ENCODE measurements around the gene DACH1. TPM values are rescaled to one million over a fixed set of nuclear protein-coding genes. Genes with fewer than 3 reads are reported as not detected.

DACH1 gene
- total and polyA plus RNA-seq, 12 donors, result 3.6 to 20.0 (median 8.8) TPM

DNA sequence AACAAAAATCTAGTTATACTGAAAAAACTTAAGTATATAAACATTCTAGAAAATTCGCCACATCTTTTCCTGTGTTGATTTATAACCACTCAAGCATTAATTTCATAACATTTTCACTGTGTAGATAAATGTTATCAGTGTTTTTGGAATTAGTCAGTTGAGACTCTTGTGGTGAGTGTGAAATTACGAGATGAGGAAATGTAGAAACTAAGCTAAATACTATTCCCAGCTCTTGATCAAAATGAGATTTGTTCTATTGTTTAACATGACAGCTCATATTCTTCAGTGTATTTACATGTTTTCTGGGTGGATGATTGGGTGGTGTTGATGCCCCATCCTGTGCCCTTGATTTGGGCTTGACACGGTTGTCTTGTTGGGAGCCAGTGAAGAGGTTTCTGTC is 406.8 kb downstream of the DACH1 start:
- H3K27me3 ChIP-seq, result no peaks in the 10 kb centered on the region
- DNase-seq, result no peak
- H3K27ac ChIP-seq, result no peak overlapping the region
- H3K4me3 ChIP-seq, result no peak overlapping the region
- H3K4me1 ChIP-seq (replicated peaks in 1 of 2), result peaks cover 0 to 4% of the 10 kb centered on the region in 2 donors
- no peak for TF ChIP-seq POLR2A (IDR thresholded peaks at IDR 0.05)
- TF ChIP-seq, protein P1, sequence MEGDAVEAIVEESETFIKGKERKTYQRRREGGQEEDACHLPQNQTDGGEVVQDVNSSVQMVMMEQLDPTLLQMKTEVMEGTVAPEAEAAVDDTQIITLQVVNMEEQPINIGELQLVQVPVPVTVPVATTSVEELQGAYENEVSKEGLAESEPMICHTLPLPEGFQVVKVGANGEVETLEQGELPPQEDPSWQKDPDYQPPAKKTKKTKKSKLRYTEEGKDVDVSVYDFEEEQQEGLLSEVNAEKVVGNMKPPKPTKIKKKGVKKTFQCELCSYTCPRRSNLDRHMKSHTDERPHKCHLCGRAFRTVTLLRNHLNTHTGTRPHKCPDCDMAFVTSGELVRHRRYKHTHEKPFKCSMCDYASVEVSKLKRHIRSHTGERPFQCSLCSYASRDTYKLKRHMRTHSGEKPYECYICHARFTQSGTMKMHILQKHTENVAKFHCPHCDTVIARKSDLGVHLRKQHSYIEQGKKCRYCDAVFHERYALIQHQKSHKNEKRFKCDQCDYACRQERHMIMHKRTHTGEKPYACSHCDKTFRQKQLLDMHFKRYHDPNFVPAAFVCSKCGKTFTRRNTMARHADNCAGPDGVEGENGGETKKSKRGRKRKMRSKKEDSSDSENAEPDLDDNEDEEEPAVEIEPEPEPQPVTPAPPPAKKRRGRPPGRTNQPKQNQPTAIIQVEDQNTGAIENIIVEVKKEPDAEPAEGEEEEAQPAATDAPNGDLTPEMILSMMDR (IDR thresholded peaks at IDR 0.05), result no peak
- WGBS, 4 donors, result 36 to 50% (median 44%) methylated on average over 3 of the region's 3 CpGs
- peaks cover 0 to 5% (median 0%) of the 10 kb centered on the region in 3 donors for H3K9me3 ChIP-seq (replicated peaks in 1 of 3)
- no peaks in the 10 kb centered on the region for H3K36me3 ChIP-seq (replicated peaks in 1 of 2)
- intact Hi-C loops (cut with DNase I), result no loop called here

DNA sequence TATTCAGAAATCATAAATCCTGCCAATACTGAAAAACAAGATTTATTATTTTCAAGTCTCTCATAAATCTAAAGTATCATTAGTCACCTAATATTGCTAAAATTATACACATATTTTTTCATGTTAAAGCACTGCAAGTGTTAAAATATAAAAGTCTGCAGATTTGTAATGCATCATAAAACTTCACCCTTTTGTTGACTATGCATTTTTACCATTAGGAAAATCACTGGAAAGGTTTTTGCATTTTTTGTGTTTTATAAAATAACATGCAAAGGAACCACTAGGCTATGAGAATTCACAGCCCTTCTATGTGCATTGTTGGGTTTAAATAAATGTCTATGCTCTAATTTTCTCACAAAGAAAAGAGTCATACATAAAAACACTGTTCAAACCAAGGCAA is 407.3 kb downstream of the DACH1 start:
- H3K4me3 ChIP-seq, result no peak overlapping the region
- no peak for DNase-seq
- TF ChIP-seq, protein P1 (IDR thresholded peaks at IDR 0.05), result no peak
- no peak for TF ChIP-seq POLR2A (IDR thresholded peaks at IDR 0.05)
- H3K36me3 ChIP-seq (replicated peaks in 1 of 2), result no peaks in the 10 kb centered on the region
- H3K27ac ChIP-seq, result no peak overlapping the region
- no peaks in the 10 kb centered on the region for H3K27me3 ChIP-seq
- intact Hi-C loops (cut with DNase I), result no loop called here
- peaks cover 0 to 5% (median 0%) of the 10 kb centered on the region in 3 donors for H3K9me3 ChIP-seq (replicated peaks in 1 of 3)
- H3K4me1 ChIP-seq (replicated peaks in 1 of 2), result peaks cover 0 to 4% of the 10 kb centered on the region in 2 donors

DNA sequence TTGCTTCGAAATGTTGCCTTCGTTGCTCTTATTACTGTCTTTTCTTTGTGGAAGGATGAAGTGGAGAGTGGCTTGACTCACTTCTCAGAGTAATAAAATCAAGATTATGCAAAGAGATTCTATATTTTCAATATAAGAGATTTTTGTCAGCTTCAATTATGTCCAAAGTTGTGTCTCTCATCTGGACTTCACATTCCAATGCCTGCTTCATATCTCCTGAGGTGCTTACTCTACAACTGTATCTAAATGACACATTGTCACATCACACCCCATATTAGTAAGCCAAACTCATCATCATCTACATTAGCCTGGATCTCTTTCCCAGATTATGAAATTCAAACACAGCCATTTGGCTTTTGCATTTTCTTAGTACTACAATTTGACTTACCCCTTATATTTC is 409.4 kb downstream of the DACH1 start:
- no peak overlapping the region for H3K27ac ChIP-seq
- no peaks in the 10 kb centered on the region for H3K36me3 ChIP-seq (replicated peaks in 1 of 2)
- H3K9me3 ChIP-seq (replicated peaks in 1 of 3), result peaks cover 0 to 5% (median 0%) of the 10 kb centered on the region in 3 donors
- DNase-seq, result no peak
- no peak for TF ChIP-seq POLR2A (IDR thresholded peaks at IDR 0.05)
- TF ChIP-seq, protein P1 (IDR thresholded peaks at IDR 0.05), result no peak
- no peaks in the 10 kb centered on the region for H3K27me3 ChIP-seq
- H3K4me1 ChIP-seq (replicated peaks in 1 of 2), result no peaks in the 10 kb centered on the region
- intact Hi-C loops (cut with DNase I), result no loop called here
- 89 to 97% (median 95%) methylated on average over 2 of the region's 2 CpGs for WGBS, 4 donors
- H3K4me3 ChIP-seq, result no peak overlapping the region

DNA sequence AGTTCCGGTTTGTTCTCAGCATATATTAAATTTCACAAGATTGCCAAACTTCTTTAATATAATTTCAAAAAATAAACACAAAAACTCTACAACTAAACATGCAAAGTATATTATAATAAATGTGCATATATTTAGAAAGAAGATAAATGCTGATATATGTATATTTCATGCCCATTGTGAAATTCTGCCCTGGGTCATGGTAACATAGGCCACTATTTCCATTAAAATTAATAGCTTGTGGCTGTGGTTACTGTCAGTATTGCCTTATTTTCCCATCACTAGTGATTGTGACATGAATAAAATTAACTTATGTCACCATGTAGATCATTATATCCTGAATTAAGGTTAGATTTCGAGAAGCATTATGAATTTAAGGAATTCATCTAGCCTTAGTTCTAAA is 410.9 kb downstream of the DACH1 start:
- Histone ChIP-seq H3K9me3 (replicated peaks in 1 of 3) (peaks cover 0 to 5% (median 0%) of the 10 kb centered on the region in 3 donors), H3K27ac (no peak overlapping the region), H3K27me3 (no peaks in the 10 kb centered on the region), H3K4me3 (no peak overlapping the region), H3K4me1 (replicated peaks in 1 of 2) (no peaks in the 10 kb centered on the region), H3K36me3 (replicated peaks in 1 of 2) (no peaks in the 10 kb centered on the region)
- TF ChIP-seq, protein P1 (IDR thresholded peaks at IDR 0.05), result no peak
- TF ChIP-seq POLR2A (IDR thresholded peaks at IDR 0.05), result no peak
- DNase-seq, result no peak
- 79 to 90% (median 86%) methylated on average over 2 of the region's 2 CpGs for WGBS, 4 donors
- intact Hi-C loops (cut with DNase I), result no loop called here
